GM19395 (cell line): ENCODE results near the gene NR2E3.
A peak's percentile ranks its signal among the peaks of the same experiment; 100 is the strongest.

Experiments used
- ATAC-seq: cut with Tn5 transposase; IDR thresholded peaks from one replicate; pipeline ENCODE4 v1.9.1; 2021; ENCODE audit warnings: mild to moderate bottlenecking, moderate library complexity; ENCODE audit not compliant: unreplicated experiment

The NR2E3 gene

DNA sequence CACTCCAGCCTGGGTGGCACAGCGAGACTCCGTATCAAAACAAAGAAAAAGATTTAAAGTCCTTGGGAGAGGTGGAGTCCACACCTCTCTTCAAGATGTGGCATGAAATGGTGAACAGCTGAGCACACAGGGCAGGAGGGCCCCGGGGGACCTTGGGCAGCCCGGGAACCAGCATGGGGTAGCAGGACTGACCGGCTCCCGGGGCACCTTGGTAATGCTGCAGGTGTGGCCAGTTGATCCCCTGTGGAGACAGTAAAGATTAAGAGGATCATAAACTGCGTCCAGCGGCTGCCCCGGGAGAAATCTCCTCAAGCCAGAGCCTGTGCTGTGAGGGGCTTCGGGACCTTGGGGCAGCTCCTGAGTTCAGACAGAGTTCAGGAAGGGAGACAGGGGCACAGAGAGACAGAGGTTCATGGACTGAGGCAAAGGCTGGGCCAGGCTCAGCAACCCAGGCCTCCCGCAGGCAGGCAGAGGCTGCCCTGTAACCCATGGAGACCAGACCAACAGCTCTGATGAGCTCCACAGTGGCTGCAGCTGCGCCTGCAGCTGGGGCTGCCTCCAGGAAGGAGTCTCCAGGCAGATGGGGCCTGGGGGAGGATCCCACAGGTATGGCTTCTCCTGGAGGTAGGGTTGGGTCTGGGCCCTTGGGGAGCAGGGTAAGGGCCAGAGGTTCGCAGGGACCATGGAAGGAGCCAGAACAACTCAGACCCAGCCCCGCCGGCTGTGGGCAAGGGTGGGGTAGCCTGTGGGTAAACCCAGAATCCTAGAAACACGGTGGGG lies at the start of gene NR2E3:
NR2E3 (plus strand) TSS at position 299 of the 780 bp plus-strand sequence; CDS start at position 489, 190 bp downstream.
- no peak for ATAC-seq

DNA sequence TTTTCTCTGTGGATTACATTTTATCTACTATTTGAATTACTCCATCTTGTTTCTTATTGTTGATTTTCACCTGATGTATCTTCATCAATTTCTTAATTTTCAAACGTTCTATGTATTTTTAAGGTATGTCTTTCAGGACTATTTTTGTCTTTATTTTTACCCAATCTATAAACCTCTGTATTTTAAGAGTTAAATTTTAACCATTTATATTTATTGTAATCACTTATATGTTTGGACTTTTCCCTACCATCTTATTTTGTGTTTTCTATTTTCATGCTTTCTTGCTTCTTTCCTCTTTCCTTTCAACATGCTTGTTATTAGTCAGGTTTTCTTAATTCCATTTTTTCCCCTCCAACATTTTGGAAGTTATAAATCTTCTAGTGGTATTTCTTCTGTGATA lies 49.5 kb upstream of the NR2E3 start:
- ATAC-seq = no peak

DNA sequence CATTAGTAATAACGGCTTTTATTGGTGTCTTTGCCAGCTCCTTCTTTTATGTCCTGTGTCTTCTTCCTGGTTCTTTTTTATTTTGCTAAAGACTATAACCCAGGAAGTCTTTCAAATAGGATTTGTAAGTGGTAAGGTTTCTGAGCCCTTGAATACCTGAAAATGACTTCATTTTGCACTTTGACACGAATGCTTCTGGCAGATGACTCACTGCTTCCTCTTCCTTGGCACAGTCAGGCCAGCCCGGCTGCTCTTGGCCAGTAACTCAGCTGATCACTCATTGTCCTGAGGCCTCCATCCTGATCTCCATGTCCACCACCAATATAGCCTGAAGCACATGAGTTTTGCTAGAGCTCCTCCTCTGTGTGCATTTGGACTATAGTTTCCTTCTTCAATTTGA lies 48.7 kb upstream of the NR2E3 start:
- ATAC-seq = no peak

DNA sequence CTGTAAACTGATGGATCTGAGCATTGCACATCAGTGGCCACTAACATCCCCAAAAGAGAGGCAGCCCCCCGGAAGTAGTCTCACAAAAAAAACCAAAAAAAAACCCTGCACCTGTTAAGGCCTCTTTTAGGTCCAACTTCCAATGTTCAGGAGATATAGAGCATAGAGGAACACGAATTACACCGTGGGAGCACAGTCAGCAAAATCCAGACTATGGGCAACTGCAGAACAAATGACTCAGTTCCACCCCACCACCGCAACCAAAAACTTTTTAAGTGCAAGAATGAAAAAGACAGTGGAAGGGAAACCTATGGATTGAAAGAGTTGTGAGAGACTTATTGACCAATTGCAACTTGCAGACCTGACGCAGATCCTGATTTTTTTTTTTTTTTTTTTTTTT lies 42.2 kb upstream of the NR2E3 start:
- no peak for ATAC-seq

DNA sequence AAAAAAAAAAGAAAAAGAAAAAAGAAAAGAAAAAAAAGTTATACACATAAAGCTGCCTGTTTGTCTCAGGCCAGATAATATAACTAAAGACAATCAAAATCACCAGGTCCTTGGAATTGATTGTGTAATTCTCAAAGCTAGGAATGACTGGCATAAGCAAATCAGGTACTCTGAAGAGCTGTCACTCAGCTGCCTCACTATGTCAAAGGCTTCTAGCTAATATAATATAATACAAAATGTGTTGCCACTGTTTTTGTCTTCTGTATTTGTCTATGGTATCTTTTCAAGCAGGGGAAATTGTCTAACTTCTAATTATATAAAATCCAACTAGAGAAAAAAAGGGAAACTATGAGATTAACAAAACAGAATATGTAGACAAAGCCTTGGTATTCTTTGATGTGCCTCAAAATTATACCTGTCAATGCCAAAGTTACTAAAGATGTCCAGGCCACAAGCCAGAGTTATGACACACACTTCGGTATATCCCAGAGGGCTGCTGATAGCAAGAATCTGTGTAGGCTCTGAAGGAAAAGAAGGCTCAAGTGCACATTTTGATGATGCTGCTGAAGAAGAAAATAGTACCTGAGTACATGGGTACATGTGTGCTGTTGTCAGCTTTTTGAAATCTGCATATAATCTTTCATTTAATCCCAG lies 37.0 kb upstream of the NR2E3 start:
- ATAC-seq = no peak

DNA sequence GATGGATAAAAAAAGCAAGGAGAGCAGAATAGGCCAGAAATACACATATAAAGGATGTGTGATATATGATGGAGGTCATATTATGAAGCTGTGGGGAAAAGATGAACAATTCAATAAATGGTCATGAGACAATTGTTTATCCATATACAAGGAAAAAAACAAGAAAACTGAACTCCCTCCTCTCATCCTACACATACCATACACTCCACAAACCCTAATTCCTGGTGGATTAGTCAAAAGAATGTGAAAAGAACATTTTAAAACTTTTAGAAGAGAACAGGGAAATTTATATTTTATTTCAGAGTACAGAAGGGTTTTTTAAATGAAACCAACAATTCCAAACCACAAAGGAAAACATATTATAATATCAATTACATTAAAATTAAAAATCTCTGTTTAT lies 34.5 kb upstream of the NR2E3 start:
- no peak for ATAC-seq

DNA sequence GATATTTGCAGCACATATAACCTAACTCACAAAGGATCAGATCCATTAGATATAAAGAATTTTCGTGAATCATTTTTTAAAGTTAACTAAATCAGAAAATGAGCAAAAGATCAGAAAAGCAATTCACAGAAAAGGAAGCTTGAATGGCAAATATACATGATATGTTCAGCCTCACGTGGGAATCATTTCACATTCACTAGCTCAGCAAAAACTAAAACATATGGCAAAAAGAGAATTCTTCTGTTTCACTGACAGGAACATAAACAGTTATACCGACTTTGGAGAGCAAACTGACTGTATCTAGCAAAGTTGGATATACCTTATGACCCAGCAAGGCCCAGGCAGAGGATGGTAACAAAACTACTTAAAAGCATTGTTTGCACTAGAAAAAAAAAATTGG lies 34.0 kb upstream of the NR2E3 start:
- ATAC-seq = no peak

DNA sequence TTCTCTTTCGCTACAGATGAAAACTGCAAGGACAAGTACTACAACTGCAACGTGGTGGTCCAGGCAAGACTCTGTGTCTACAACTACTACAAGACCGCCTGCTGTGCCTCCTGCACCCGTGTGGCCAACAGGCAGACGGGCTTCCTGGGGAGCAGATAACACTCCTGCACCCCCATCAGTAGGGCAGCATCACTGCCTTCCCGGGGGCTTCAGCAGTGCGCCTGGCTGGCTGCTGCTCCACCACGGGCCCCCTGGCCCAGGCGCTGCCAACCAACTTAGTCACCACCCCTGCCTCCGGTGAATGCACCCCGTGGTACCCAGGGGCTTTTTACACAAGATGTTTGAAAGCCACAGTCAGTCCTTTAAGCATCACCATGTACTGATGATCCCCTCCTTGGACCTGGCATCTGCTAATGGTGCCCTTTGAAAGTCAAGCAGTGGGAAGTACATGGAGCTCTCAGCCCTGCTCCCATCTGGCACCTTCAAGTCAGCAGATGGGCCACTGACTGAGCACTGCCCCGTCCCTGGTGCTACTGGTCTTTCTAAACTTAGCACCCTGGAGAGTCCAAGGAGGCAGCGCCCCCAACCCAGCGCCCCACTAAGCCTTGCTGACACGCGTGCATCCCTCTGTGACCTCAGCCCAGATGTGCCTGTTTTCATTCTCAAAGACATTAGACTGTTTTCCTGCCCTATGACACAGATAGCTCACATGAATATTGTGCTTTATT lies 33.0 kb upstream of the NR2E3 start:
- no peak for ATAC-seq

DNA sequence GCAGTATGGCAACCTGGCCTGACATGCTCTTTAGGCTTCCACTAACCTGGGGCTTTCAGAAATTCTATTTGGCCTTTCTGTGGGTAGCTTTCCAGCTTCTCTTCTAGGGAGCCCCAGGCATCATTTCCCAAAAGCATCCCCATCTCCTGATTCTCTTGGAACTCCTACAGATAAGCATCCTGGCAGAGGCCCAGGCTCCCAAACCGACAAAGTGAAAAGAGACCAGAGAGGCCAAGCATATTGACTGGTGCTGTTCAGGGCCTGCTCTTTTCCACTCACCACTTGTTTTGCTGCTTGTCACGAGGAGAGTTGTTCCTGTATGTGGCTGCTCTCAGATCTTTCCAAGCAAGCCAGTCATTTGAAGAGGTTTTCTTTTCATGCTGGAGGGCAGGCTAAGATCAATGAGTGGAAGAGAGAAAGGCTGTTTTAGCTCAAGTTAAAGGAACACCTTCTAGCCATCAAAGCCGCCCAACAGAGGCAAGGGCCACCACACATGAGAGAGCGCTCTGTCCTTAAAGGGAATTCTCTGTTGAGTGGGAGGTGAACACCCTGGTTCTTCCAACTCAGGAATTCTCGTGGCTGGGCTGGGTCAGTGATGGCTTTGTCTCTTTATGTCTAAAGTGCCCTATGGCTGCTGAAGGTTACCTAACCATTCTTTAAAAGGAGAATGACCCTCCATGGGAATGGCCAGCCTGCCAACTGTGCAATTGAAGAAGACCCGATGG lies 31.1 kb upstream of the NR2E3 start:
- ATAC-seq = no peak

DNA sequence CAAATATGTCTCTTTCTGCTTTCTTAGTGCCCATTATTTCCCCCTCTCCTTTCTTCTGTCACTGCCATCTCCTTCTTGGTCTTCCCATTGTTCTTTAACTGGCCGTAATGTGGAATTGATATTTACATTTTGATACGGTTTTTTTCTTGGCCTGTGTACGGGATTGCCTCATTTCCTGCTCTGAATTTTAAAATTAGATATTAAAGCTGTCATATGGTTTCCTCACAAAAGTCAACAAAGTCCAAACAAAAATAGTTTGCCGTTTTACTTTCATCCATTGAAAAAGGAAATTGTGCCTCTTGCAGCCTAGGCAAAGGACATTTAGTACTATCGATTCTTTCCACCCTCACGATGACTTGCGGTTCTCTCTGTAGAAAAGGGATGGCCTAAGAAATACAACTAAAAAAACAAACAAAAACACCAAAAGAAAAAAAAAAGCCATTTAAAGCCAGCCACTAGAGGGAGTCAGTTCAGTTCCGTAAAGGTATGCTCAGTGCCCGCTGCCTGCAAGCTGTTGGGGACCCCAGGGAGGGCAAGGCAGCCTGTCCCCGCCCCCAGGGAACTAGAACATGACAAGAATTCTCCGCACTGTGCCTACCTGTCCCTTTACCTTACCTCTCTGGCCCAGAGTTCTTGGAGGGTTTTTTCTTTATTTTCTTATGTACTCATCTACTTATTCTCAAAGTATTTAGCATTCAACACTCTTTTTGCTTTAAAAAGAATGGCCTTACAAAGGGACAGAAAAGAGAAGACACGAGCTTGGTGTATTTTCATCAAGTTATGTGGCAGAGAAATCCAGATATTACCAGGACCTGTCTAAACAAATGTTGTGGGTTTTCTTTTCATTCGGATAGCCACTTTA lies 30.0 kb upstream of the NR2E3 start:
- ATAC-seq = peak; percentile 61

DNA sequence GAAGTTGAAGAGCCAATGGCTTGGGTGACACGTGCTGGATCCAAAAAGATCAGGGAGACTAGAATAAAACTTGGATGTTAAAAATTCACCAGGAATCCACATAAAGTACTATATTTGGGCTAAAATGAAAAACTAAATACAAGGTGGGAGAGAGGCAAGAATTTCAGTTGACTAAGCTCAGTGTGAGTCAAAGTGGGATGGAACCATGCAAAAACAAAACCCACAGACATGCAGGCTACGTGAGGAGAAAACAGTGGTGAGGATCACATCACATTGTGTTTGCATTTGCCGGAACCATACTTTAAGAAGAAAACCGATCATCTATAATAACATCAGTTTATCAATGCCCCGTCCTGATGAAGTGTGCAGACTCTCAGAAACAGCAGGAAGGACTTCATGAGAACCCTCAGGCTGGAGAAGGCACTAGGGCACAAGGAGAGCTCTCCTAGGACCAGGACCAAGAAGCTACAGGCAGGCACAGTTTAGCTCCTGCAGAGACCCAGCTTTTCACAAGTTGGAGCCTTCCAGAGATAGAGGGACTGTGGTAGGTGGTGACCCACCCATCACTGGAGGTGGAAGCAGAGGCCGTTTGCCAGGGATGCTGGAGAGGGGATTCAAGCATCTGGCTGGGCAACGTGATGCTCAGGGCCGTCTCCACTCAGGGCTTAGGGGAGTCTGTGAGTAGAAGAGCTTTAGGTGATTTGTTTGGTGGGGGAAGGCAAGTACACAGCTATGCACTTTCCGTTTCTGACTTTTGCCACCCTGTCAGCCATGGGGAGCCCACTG lies 29.0 kb upstream of the NR2E3 start:
- ATAC-seq = peak; percentile 51

DNA sequence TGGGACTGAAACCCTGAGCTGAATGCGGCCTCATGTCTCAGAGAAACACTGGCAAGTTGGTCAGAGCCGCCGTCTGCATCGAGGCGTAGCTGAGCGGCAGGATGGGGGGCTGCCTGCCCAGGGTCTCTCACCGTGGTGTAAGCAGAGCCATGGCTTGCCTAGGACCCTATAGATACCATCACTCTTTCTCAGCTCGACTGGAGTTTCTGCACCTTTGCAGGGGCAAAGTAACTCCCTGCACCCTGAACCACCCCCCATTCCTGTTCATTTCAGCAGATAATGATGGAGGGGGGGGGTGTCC lies 28.4 kb upstream of the NR2E3 start:
- ATAC-seq = no peak

DNA sequence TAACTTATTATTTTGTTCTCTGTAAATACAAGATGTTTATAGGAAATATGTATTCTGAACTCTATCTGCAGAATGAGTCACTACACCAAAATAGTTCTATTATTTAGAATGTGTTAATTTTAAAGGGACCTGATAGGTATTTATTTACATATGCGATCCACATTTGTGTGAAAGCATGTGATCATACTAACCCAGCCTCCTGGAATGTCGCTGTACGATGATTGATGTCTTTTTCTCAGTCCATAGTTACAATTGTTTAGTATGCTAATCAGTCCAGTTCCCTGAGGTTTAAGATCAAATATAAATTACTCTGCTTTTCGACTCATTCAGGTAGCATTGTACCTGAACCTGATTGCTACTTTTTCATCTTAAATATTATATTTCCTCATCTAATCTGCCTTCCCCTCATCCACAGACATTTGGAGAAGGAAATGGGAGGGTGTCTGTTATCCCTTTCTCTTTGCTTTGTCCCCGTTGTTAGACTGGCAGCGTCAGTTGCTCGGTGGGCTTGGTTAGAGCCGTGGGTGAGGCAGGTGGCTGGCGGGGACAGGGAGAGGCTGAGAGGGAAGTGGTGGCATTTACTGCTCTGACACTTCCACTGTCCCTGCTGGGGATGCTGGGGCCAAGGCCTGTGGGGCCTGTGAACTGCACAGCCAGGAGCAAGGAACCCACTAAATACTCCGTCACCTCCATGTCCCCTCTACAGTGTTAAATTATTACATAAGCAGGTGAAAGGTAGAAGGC lies 27.8 kb upstream of the NR2E3 start:
- no peak for ATAC-seq

DNA sequence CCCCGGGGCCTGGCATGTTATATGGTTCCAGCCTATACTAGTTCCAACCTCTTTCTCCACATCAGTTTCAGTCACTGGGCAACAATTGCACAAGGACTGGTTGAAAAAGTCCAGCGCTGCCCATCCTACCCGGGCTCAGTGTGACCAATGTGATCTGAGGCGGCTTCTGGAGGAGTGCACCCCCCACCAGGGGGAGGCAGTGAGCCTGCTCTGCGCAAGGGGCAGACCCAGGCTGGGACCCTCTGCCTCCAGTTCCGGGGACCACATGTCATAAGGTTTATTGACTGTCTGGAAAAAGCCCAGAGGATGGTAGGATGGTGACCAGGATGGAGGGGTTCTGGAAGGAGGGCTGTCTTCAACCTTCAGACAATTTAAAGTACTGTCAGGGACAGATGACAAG lies 25.6 kb upstream of the NR2E3 start:
- no peak for ATAC-seq

DNA sequence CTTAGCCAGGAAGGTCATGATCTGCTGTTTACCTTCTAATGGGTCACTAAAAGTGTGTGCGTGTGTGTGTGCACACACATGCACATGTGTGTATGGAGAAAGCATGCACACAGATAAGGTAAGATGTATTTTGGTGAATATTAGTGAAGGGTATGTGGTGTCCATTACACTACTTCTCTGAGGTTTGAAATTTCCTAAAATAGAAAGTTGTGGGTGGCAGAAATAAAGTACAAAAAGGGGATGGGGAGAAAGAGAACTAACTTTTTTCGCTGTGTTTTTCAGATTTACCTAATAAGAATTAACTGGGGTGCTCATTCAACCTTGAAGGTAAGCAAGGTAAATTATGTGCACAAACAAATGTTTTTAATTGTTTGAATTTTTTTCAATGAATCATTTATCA lies 24.4 kb upstream of the NR2E3 start:
- ATAC-seq = no peak

DNA sequence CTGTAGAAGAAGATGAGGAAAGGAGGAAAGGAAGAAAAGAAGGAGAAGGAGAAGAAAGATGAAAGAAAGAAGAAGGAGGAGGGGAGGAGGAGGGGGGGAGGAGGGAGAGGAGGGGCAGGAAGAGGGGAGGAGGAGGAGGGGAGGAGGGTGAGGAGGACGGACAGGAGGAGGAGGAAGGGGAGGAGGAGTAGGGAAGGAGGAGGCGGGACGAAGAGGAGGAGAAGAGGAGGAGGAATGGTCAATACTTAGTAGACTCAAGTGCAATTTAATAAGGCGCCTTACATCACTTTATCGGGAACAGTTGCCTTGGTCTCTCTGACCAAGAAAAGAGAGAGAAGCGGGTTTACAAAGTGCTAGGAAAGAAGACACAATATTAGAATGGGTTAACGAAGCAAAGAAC lies 23.7 kb upstream of the NR2E3 start:
- ATAC-seq = no peak

DNA sequence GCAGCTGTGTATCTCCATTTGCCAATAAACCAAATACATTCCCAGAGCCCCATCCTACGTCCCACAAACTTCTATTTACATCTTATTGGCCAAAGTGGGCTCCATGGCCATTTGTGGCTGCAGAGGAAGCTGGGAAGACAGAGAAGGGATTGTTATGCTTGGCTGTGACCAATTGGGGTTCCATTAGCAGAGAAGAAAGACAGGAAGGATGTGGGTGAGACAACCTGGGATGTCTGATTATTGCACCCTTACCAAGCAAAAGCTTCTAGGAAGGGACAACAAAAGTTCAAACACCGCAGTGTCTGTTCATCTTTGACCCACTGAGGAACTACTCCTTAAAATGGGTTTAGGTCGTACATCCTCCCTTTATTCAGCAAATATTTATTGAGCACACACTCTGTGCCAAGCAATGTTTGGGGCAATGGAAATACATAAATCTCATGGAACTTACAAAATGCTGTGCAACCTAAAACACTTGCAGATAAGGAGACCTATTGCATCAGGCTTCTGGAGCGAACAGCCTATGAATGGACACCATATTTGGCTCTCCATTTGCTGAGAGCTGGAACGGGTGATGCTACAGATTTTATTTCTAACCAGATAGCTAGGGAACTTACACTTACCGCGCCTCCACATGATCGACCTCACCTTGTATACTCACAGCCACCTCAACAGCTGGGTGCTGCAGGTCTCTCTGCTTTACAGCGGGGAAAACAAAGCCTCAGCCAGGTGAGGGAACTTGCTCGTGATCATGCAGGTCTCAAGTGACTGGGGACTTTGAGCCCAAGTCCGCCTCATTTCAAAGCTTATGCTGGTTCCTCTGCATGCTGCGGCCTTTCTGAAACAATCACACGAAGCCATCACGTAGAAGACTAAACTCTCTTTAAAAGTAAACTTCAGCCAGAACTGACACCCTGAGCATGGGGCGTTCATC lies 21.4 kb upstream of the NR2E3 start:
- no peak for ATAC-seq

DNA sequence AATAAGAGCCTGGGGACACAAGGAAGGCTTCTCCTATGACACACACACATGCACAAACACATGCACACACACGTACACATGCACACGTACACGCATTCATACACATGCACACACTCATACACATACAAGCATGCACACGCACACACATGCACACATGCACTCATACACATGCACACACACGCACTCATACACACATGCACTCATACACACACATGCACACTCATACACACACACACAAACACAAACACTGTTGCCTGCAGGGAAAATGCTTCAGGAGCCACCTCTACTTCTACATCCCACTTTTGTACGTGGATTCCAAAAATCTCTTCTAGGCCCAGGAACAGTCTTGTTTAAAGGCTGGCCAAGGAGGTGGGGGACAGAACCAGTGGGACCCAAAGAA lies 20.7 kb upstream of the NR2E3 start:
- ATAC-seq = no peak
